RWPE1 (cell line): ENCODE data around the gene DLL3.
"Not testable (repeated sequence)": the region's sequence is repeated elsewhere in the genome, so short reads cannot be mapped to it uniquely, and the experiment has no call there.

Experiments
- CTCF ChIA-PET: fragments of 350-600 bp; sonication (Branson Sonifier 250); formaldehyde crosslinking; extraction: SDS; loops from one replicate; lab custom pipeline; 2021; lab: Yijun Ruan, JAX
- POLR2A ChIA-PET: fragments of 400-600 bp; formaldehyde crosslinking; extraction: SDS; loops from one replicate; lab custom pipeline; 2020; ENCODE audit warnings: antibody characterized with exemption; ENCODE audit not compliant: low non-redundant PET; lab: Yijun Ruan, JAX
- DNase-seq: peaks from one replicate; pipeline ENCODE4 v3.0.0; 2012; ENCODE audit warnings: low spot score
- H3K27ac ChIP-seq: fragments of 450-650 bp; 2 replicates; pipeline ENCODE4 v1.5.1; 2017
- TF ChIP-seq, protein P1 (sequence below): fragments of 450-650 bp; conservative IDR thresholded peaks from 2 replicates; pipeline ENCODE4 v1.5.1; 2017; ENCODE audit warnings: low read depth, mild to moderate bottlenecking

Gene DLL3, protein sequence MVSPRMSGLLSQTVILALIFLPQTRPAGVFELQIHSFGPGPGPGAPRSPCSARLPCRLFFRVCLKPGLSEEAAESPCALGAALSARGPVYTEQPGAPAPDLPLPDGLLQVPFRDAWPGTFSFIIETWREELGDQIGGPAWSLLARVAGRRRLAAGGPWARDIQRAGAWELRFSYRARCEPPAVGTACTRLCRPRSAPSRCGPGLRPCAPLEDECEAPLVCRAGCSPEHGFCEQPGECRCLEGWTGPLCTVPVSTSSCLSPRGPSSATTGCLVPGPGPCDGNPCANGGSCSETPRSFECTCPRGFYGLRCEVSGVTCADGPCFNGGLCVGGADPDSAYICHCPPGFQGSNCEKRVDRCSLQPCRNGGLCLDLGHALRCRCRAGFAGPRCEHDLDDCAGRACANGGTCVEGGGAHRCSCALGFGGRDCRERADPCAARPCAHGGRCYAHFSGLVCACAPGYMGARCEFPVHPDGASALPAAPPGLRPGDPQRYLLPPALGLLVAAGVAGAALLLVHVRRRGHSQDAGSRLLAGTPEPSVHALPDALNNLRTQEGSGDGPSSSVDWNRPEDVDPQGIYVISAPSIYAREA

DNA sequence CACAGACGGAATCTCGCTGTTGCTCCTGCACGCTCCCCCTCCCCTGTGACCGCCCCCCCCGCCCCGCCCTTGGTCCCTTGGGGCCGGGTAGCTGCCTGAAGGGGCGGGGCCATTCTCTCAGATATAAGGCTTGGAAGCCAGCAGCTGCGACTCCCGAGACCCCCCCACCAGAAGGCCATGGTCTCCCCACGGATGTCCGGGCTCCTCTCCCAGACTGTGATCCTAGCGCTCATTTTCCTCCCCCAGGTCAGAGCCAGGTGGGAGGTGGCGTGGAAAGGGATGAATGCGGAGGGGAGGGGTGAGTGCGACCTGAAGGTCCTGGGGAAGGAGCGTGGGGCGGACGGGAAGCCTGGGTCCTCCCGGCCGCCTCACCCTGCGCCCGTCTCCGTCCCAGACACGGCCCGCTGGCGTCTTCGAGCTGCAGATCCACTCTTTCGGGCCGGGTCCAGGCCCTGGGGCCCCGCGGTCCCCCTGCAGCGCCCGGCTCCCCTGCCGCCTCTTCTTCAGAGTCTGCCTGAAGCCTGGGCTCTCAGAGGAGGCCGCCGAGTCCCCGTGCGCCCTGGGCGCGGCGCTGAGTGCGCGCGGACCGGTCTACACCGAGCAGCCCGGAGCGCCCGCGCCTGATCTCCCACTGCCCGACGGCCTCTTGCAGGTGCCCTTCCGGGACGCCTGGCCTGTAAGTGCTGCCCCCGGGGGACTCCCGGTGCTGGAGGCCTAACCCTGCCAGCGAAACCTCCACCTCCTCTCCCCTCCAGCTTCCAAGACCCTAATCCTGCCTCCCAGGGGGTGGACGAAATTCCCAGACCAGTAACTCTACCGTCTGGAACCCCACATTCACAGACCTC lies at the start of gene DLL3:
TSS of gene DLL3 (plus strand) at position 150 of the 845 bp plus-strand sequence. CDS start at position 178, 28 bp downstream.
- TF ChIP-seq, protein P1, sequence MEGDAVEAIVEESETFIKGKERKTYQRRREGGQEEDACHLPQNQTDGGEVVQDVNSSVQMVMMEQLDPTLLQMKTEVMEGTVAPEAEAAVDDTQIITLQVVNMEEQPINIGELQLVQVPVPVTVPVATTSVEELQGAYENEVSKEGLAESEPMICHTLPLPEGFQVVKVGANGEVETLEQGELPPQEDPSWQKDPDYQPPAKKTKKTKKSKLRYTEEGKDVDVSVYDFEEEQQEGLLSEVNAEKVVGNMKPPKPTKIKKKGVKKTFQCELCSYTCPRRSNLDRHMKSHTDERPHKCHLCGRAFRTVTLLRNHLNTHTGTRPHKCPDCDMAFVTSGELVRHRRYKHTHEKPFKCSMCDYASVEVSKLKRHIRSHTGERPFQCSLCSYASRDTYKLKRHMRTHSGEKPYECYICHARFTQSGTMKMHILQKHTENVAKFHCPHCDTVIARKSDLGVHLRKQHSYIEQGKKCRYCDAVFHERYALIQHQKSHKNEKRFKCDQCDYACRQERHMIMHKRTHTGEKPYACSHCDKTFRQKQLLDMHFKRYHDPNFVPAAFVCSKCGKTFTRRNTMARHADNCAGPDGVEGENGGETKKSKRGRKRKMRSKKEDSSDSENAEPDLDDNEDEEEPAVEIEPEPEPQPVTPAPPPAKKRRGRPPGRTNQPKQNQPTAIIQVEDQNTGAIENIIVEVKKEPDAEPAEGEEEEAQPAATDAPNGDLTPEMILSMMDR = no peak
- H3K27ac ChIP-seq = no peak within 1 kb of the TSS
- POLR2A ChIA-PET = no interaction called here
- CTCF ChIA-PET = interaction anchor here (0.6 to 2.2 kb wide), 3 partner anchors 16 to 559 kb away, joined by 5 to 11 read pairs (median 5); partner anchors contain the start of genes EID2B and SELENOV
- no peak for DNase-seq

DNA sequence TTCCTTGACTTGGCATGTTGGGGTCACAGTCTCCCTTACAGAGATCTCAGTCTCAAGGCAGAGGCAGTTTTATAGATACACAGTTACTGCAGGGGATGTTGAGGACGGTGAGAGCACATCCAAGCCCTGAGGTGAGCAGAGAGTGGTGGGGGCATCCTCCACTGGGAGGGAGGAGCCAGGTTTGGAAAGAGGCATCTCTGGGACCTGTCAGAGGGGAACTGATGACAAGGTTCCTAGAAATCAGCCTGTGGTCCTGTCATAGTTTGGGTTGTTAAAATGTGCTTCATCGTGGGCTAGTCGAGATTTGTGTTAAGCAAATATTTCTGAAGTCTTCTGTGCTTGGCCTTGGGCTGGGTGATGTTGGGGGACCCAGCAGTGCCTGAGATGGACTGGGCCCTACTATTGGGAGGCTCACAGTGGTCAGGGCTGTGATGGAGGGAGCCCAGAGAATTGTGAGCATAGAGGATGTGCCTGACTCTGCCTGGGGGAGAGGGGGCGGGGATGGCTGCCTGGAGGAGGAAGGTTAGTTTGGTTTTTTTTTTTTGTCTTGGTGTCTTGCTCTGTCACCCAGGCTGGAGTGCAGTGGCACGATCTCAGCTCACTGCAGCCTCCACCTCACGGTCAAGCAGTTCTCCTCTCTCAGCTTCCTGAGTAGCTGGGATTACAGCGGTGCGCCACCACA lies 49.5 kb upstream of the DLL3 start:
- ChIA-PET CTCF (no interaction called here), POLR2A (interaction anchor here (1.2 kb wide), 1 partner anchor 13 kb away, joined by 5 read pairs; the partner anchor contains the start of gene RPS16)
- H3K27ac ChIP-seq = peak overlapping the region; percentile 23; the same call in 1 of the 2 replicates
- TF ChIP-seq, protein P1 = no peak
- no peak for DNase-seq

DNA sequence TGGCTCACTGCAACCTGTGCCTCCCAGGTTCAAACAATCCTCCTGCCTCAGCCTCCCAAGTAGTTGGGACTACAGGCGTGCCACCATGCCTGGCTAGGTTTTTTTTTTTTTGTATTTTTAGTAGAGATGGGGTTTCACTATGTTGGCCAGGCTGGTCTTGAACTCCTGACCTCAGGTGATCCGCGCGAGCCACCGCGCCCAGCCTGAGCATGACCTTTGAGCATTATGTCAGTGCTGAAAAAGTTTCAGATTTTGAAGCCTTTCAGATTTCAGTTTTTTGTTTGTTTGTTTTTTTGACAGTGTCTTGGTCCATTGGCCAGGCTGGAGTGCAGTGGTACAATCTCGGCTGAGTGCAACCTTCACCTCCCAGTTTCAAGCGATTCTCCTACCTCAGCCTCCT lies 47.5 kb upstream of the DLL3 start:
- DNase-seq, H3K27ac ChIP-seq, CTCF ChIA-PET, POLR2A ChIA-PET: not testable (repeated sequence)

DNA sequence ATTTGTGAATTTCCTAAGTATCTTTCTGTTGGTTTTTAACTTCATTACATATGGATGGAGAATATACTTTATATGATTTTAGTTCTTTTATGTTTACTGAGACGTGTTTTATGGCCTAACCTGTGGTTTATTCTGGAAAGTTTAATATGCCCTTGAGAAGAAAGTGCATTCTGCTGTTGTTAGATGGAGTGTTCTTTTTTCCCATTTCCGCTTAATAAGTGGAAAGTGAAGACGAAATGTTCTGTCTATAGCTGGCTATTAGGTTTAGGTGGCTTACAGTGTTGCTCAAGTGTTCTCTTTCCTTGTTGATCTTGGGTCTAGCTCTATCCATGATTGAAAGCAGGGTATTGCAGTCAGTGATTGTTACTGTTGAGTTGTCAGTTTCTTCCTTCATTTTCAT lies 35.3 kb upstream of the DLL3 start:
- TF ChIP-seq, protein P1 = no peak
- no peak for DNase-seq
- no peak overlapping the region for H3K27ac ChIP-seq
- CTCF ChIA-PET = interaction anchor here (0.6 kb wide), 1 partner anchor 277 kb away, joined by 3 read pairs; no protein-coding TSS in a partner anchor
- POLR2A ChIA-PET = no interaction called here

DNA sequence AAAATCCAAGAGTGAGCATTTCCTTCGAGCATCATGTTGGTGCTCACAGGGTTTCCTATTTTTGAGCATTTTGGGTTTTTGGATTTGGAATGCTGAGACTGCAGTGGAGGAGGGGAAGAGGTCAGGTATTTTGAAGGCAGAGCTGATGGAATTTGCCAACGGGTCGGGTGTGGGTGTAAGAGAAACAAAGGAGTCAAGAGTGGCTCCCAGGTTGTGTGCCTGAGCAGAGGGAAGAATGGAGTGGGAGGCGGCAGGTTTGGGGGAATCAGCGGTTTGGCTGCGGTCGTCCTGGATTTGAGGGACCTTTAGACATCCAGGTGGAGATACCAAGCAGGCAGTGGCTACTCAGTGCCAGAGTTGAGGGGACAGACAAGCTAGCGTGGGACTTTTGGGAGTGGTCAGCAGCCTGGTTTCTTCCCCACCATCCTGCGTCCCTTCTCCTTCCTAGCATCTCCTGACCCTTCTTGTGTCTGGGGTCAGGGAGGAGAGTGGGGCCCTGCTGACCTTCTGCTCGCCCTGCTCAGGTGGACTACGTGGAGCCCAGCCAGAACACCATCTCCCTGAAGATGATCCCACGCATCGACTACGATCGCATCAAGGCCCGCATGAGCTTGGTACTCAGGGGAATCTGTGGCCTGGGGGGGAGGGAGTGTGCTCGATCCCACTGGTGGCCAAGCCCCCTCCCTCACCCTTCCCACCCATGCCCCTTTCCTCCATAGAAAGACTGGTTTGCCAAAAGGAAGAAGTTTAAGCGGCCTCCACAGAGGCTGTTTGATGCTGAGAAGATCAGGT lies 32.6 kb upstream of the DLL3 start:
- CTCF ChIA-PET = no interaction called here
- TF ChIP-seq, protein P1 = no peak

DNA sequence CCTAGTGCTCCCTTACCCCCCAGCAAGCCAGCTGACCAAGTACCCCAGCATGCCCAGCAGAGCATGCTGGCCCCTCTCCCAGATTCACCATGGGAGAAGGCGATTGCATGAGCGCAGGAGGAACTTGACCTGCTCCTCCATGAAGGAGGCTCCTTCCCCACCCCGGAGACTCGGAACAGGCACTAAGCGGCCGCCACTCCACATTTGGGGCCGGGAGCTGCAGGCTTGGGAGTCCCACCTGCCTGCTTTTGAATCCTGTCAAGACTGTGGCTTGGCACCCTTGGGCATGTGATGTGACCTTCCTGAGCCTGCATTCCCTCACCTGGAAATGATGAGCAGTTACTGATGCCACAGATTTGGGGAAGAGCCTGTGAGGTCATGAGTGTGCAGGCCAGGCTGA lies 30.8 kb upstream of the DLL3 start:
- TF ChIP-seq, protein P1 = no peak
- no peak overlapping the region for H3K27ac ChIP-seq
- no peak for DNase-seq
- CTCF ChIA-PET = interaction anchor here (1.5 kb wide), 1 partner anchor 35 kb away, joined by 10 read pairs; no protein-coding TSS in a partner anchor
- POLR2A ChIA-PET = no interaction called here

More for the DNA sequence above, 32.6 kb upstream of the DLL3 start:
- no peak overlapping the region for H3K27ac ChIP-seq
- POLR2A ChIA-PET = no interaction called here
- DNase-seq = no peak
